Measurements from ENCODE around the gene TRMT10A.
"Not testable (repeated sequence)": the region's sequence is repeated elsewhere in the genome, so short reads cannot be mapped to it uniquely, and the experiment has no call there.

DNA sequence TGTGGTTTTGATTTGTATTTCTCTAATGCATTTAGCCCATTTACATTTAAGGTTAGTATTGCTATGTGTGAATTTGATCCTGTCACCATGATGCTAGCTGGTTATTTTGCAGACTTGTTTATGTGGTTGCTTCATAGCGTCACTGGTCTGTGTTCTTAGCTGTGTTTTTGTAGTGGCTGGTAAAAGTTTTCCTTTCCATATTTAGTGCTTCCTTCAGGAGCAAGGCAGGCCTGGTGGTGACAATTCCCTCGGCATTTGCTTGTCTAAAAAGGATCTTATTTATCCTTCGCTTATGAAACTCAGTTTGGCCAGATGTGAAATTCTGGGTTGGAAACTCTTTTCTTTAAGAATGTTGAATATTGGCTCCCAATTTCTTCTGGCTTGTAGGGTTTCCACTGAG lies 29.1 kb downstream of the TRMT10A start:
- not testable (repeated sequence) for TF ChIP-seq EP300 (IDR thresholded peaks at IDR 0.05)
- TF ChIP-seq, protein P1, sequence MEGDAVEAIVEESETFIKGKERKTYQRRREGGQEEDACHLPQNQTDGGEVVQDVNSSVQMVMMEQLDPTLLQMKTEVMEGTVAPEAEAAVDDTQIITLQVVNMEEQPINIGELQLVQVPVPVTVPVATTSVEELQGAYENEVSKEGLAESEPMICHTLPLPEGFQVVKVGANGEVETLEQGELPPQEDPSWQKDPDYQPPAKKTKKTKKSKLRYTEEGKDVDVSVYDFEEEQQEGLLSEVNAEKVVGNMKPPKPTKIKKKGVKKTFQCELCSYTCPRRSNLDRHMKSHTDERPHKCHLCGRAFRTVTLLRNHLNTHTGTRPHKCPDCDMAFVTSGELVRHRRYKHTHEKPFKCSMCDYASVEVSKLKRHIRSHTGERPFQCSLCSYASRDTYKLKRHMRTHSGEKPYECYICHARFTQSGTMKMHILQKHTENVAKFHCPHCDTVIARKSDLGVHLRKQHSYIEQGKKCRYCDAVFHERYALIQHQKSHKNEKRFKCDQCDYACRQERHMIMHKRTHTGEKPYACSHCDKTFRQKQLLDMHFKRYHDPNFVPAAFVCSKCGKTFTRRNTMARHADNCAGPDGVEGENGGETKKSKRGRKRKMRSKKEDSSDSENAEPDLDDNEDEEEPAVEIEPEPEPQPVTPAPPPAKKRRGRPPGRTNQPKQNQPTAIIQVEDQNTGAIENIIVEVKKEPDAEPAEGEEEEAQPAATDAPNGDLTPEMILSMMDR (IDR thresholded peaks at IDR 0.05), result not testable (repeated sequence)
